GM12878 (cell line): Measurements from ENCODE around the gene HNRNPA1. TPM values are rescaled to one million over a fixed set of nuclear protein-coding genes. Genes with fewer than 3 reads are reported as not detected.

Experiments
- ATAC-seq: fragments of 200-7000 bp; cut with Tn5 transposase; 3 replicates; pipeline ENCODE4 v1.9.1; 2020; ENCODE audit warnings: mild to moderate bottlenecking, moderate library complexity
- BruUV-seq: library from RNA; stranded (reverse); fragments of 400-500 nt; replicated peaks from 2 replicates; lab custom pipeline; 2021; lab: Mats Ljungman, UMichigan
- CTCF ChIA-PET: fragments of 300-600 bp; sonication (Branson Sonifier 250); formaldehyde crosslinking; extraction: SDS; loops from one replicate; lab custom pipeline; 2021; ENCODE audit warnings: inconsistent platforms; lab: Yijun Ruan, JAX
- POLR2A ChIA-PET: fragments of 350-600 bp; formaldehyde crosslinking; extraction: SDS; loops from one replicate; lab custom pipeline; 2021; ENCODE audit warnings: inconsistent platforms; lab: Charles Lee
- RAD21 ChIA-PET: fragments of 300-600 bp; sonication (Branson Sonifier 250); formaldehyde crosslinking; loops from one replicate; lab custom pipeline; 2023; ENCODE audit warnings: antibody characterized with exemption; ENCODE audit not compliant: unreplicated experiment; lab: Charles Lee
- SMC1A ChIA-PET: fragments of 300-600 bp; sonication (Branson Sonifier 250); formaldehyde crosslinking; loops from one replicate; lab custom pipeline; 2023; ENCODE audit not compliant: unreplicated experiment, uncharacterized antibody; lab: Charles Lee
- DNase-seq: peaks from one replicate; pipeline ENCODE4 v3.0.0-alpha.2; 2011; ENCODE audit warnings: low read depth, low spot score
- FAIRE-seq: peaks from 3 replicates; lab custom pipeline; 2011; peaks lifted over from hg19 to GRCh38; lab: Jason Lieb, UNC
- H2AFZ ChIP-seq: 2 replicates; pipeline ENCODE4 v1.6.0; 2011; ENCODE audit warnings: low read depth, low read length, control low read depth; ENCODE audit not compliant: control insufficient read depth
- H3K27ac ChIP-seq: 2 replicates; pipeline ENCODE4 v1.5.1; 2011; ENCODE audit warnings: control low read depth; ENCODE audit not compliant: control insufficient read depth, insufficient read depth
- H3K27me3 ChIP-seq, 2 experiments: replicated peaks in 1 of 2; 2 replicates each; pipeline versions ENCODE4 v1.6.0 to v1.6.1; 2011; ENCODE audit warnings: low read length in 1 of 2; ENCODE audit not compliant: control insufficient read depth in 2 of 2, insufficient read depth in 2 of 2
- H3K36me3 ChIP-seq, 2 experiments: 2 replicates each; pipeline ENCODE4 v1.5.1; 2011; ENCODE audit warnings: low read length in 1 of 2; ENCODE audit not compliant: control insufficient read depth in 2 of 2, insufficient read depth in 2 of 2
- H3K4me1 ChIP-seq: 2 replicates; pipeline ENCODE4 v1.6.1; 2011; ENCODE audit warnings: mild to moderate bottlenecking, low read length, moderate library complexity, mixed read lengths; ENCODE audit not compliant: control insufficient read depth, insufficient read depth
- H3K4me2 ChIP-seq: 2 replicates; pipeline ENCODE4 v1.6.0; 2011; ENCODE audit warnings: control low read depth; ENCODE audit not compliant: control insufficient read depth, insufficient read depth
- H3K4me3 ChIP-seq: fragments of 200-600 bp; sonication (generic); 2 replicates; pipeline ENCODE4 v1.5.1; 2016
- H3K79me2 ChIP-seq: 2 replicates; pipeline ENCODE4 v1.6.0; 2011; ENCODE audit warnings: low read length; ENCODE audit not compliant: control insufficient read depth, insufficient read depth
- H3K9ac ChIP-seq: 2 replicates; pipeline ENCODE4 v1.8.0; 2011; ENCODE audit warnings: low read length, control low read depth, mixed read lengths; ENCODE audit not compliant: control insufficient read depth, insufficient read depth
- H3K9me3 ChIP-seq: replicated peaks from 3 replicates; pipeline ENCODE4 v1.5.1; 2011; ENCODE audit warnings: mild to moderate bottlenecking, low read length; ENCODE audit not compliant: control insufficient read depth, insufficient read depth
- H4K20me1 ChIP-seq: 2 replicates; pipeline ENCODE4 v1.6.0; 2011; ENCODE audit not compliant: control insufficient read depth, insufficient read depth
- EED ChIP-seq: sonication (generic); IDR thresholded peaks from 2 replicates; pipeline ENCODE4 v1.6.1; 2016; ENCODE audit warnings: antibody characterized with exemption, low read depth
- MAX ChIP-seq: IDR thresholded peaks from 2 replicates; pipeline ENCODE4 v1.6.1; 2012; ENCODE audit warnings: low read depth, low read length, improper control_type of control experiment
- MYC ChIP-seq: IDR thresholded peaks from 2 replicates; pipeline ENCODE4 v1.6.1; 2011; ENCODE audit warnings: mild to moderate bottlenecking, low read length, moderate library complexity, inconsistent platforms; ENCODE audit not compliant: insufficient read depth, insufficient replicate concordance, insufficient read length, severe bottlenecking
- NR2F1 ChIP-seq: fragments of 450-650 bp; conservative IDR thresholded peaks from 2 replicates; pipeline ENCODE4 v1.6.1; 2017; ENCODE audit warnings: mild to moderate bottlenecking
- PAX5 ChIP-seq: IDR thresholded peaks from 2 replicates; pipeline ENCODE4 v1.6.1; 2011; ENCODE audit warnings: low read depth, low read length, borderline replicate concordance
- POLR2AphosphoS5 ChIP-seq: IDR thresholded peaks from 2 replicates; pipeline ENCODE4 v1.6.1; 2011; ENCODE audit warnings: mild to moderate bottlenecking, low read length, inconsistent platforms
- PRDM15 ChIP-seq: fragments of 450-650 bp; formaldehyde crosslinking; IDR thresholded peaks from 2 replicates; pipeline ENCODE4 v1.4.0; 2020; ENCODE audit warnings: mild to moderate bottlenecking, moderate library complexity
- RBBP5 ChIP-seq: fragments of 200-600 bp; sonication (generic); conservative IDR thresholded peaks from 2 replicates; pipeline ENCODE4 v1.6.1; 2016
- RELA ChIP-seq: fragments of 450-650 bp; IDR thresholded peaks from 2 replicates; pipeline ENCODE4 v1.8.0; 2014; ENCODE audit warnings: borderline replicate concordance; ENCODE audit not compliant: partially characterized antibody
- TBL1XR1 ChIP-seq: IDR thresholded peaks from 2 replicates; pipeline ENCODE4 v1.6.1; 2012; ENCODE audit warnings: low read depth, low read length, improper control_type of control experiment
- TCF7 ChIP-seq: IDR thresholded peaks from 2 replicates; pipeline ENCODE4 v1.6.1; 2014; ENCODE audit warnings: antibody characterized with exemption, borderline replicate concordance
- USF1 ChIP-seq: IDR thresholded peaks from 2 replicates; pipeline ENCODE4 v1.6.1; 2011; ENCODE audit warnings: borderline replicate concordance, low read depth, mild to moderate bottlenecking, moderate library complexity, mixed read lengths, low read length; ENCODE audit not compliant: insufficient read depth; ENCODE audit errors: extremely low read length
- ZNF217 ChIP-seq: fragments of 450-650 bp; IDR thresholded peaks from 2 replicates; pipeline ENCODE4 v1.6.1; 2017; ENCODE audit warnings: antibody characterized with exemption, mild to moderate bottlenecking
- ZNF24 ChIP-seq: fragments of 450-650 bp; IDR thresholded peaks from 2 replicates; pipeline ENCODE4 v1.6.1; 2017; ENCODE audit warnings: antibody characterized with exemption, mild to moderate bottlenecking
- WGBS: methylation state at CpG from one replicate; pipeline ENCODE4 v1.1.6; 2016; ENCODE audit warnings: low lambda C conversion rate; ENCODE audit not compliant: insufficient replicate concordance, insufficient coverage; ENCODE audit errors: missing lambda C conversion rate; 5-methylcytosine and 5-hydroxymethylcytosine counted together
- in situ Hi-C: fragments of 300-500 bp; cut with MboI; formaldehyde crosslinking; loops from 9 replicates; pipeline ENCODE4 v1.14.3; 2018; ENCODE audit warnings: mixed read lengths
- intact Hi-C: fragments of 100-400 bp; cut with micrococcal nuclease; formaldehyde crosslinking; loops from one replicate; pipeline ENCODE4 v1.14.2; 2022; ENCODE audit not compliant: unreplicated experiment
- polyA plus RNA-seq, 11 experiments: library from polyadenylated mRNA; depleted of rRNA in 4 of 11; unstranded in 6 of 11; stranded (reverse) in 5 of 11; fragments of >200 nt; fragmentation: Nextera tagmentation in 4 of 11; fragmentation: Illumina TruSeq in 1 of 11; extraction: Ambion mirVana in 4 of 11; extraction: Trizol in 1 of 11; gene quantifications; 1 replicate in 1 of 11; 2 replicates in 10 of 11; pipeline versions ENCODE4 v1.2.1 to v1.2.3, GENCODE V29; 2011 to 2016; ENCODE audit warnings: inconsistent platforms in 2 of 11, missing spikeins in 2 of 11, low read depth in 1 of 11
- total RNA-seq, 4 experiments: library from RNA; depleted of rRNA in 3 of 4; stranded (reverse); fragments of >200 nt in 3 of 4; fragmentation: Illumina TruSeq in 1 of 4; extraction: Trizol in 1 of 4; gene quantifications; 2 replicates each; pipeline versions ENCODE4 v1.2.1 to v1.2.3, GENCODE V29; 2013 to 2021

The HNRNPA1 gene
- total and polyA plus RNA-seq, 10 of the 15 experiments (the other 5 are each of a cell fraction or from before 2014, with no cell fraction given) = 630 to 2,342 (median 1,407) TPM

- ChIA-PET POLR2A (interaction anchor here (2.9 kb wide), 1 partner anchor 16 kb away, joined by 19 read pairs; no protein-coding TSS in a partner anchor), SMC1A (interaction anchor here (2.8 kb wide), 1 partner anchor 27 kb away, joined by 10 read pairs; no protein-coding TSS in a partner anchor), CTCF (interaction anchor here (1.2 to 2.0 kb wide), 4 partner anchors 14 to 35 kb away, joined by 4 to 8 read pairs (median 5); no protein-coding TSS in a partner anchor), RAD21 (interaction anchor here (1.5 kb wide), 1 partner anchor 68 kb away, joined by 3 read pairs; the partner anchor contains the start of gene COPZ1)
- Histone ChIP-seq H4K20me1 (no peaks in the 10 kb centered on the region), H3K27ac (no peak overlapping the region), H3K27me3 (no peaks in the 10 kb centered on the region), H3K4me1 (peaks cover 17% of the 10 kb centered on the region), H3K4me3 (no peak overlapping the region), H3K36me3 (peaks cover 2 to 15% of the 10 kb centered on the region in 2 experiments; a peak in 3 of 4 replicates), H3K4me2 (no peak overlapping the region), H3K9me3 (no peaks in the 10 kb centered on the region), H3K79me2 (peaks cover 31% of the 10 kb centered on the region), H2AFZ (no peak overlapping the region), H3K9ac (no peak overlapping the region)
- no TSS peak for BruUV-seq
- intact Hi-C loops (no loop called here), in situ Hi-C loops (no loop called here)
- WGBS = 91% methylated on average over 8 of the region's 8 CpGs
- ATAC-seq (no peak), FAIRE-seq (no peak), DNase-seq (no peak)
- TF ChIP-seq PAX5 = no peak
- TF ChIP-seq RELA = no peak
- no peak for TF ChIP-seq TBL1XR1
- no peak for TF ChIP-seq ZNF24
- no peak for TF ChIP-seq NR2F1
- no peak for TF ChIP-seq RBBP5
- TF ChIP-seq ZNF217 = no peak
- TF ChIP-seq MYC = no peak
- no peak for TF ChIP-seq MAX
- no peak for TF ChIP-seq USF1
- no peak for TF ChIP-seq EED
- TF ChIP-seq TCF7 = no peak
- TF ChIP-seq PRDM15 (CRISPR knock-in tag) = no peak
- no peak for TF ChIP-seq POLR2AphosphoS5
Measured at GRCh38 chr12:54257332-54257731, 23.2 kb upstream of the HNRNPA1 start.
